ENCODE results near the gene ESRP2. TPM values are rescaled to one million over a fixed set of nuclear protein-coding genes. Genes with fewer than 3 reads are reported as not detected.

Gene ESRP2
- total RNA-seq, 1 donor from 2014 or later = 5.4 TPM

- no peaks in the 10 kb centered on the region for H3K9me3 Mint-ChIP-seq
- Histone ChIP-seq H3K79me2 (ENCODE audit: low read depth) (no peaks in the 10 kb centered on the region), H3K9me3 (ENCODE audit: low read depth) (no peaks in the 10 kb centered on the region), H3K4me3 (no peak overlapping the region), H3K36me3 (no peaks in the 10 kb centered on the region), H3K9ac (no peak overlapping the region), H3K4me2 (no peak overlapping the region), H3K27me3 (no peaks in the 10 kb centered on the region), H2AFZ (replicated peaks) (no peak overlapping the region), H4K20me1 (ENCODE audit: low read depth) (peaks cover 6% of the 10 kb centered on the region), H3F3A (ENCODE audit: low read depth) (no peaks in the 10 kb centered on the region), H3K4me1 (no peaks in the 10 kb centered on the region), H3K27ac (no peak overlapping the region)
- no peak overlapping the region for H3K4me3 Mint-ChIP-seq
- peaks cover 2% of the 10 kb centered on the region for H3K27me3 Mint-ChIP-seq (ENCODE audit: insufficient read depth, low read depth)
- peaks cover 5% of the 10 kb centered on the region for H3K36me3 Mint-ChIP-seq
- no peaks in the 10 kb centered on the region for H3K4me1 Mint-ChIP-seq
- no peak for TF ChIP-seq EZH2phosphoT487 (IDR thresholded peaks at IDR 0.05)
- no peak for TF ChIP-seq EZH2 (IDR thresholded peaks at IDR 0.05)
- no peak for TF ChIP-seq CTCF (IDR thresholded peaks at IDR 0.05)
- H3K27ac Mint-ChIP-seq = no peak overlapping the region
- DNase-seq (ENCODE audit: low spot score) = no peak
Observed at GRCh38 chr16:68217506-68217905, 18.4 kb downstream of the ESRP2 start.

GRCh38 chr16:68216240-68216639, 19.7 kb downstream of the ESRP2 start:
- Histone ChIP-seq H3K27me3 (no peaks in the 10 kb centered on the region), H3F3A (ENCODE audit: low read depth) (no peaks in the 10 kb centered on the region), H3K4me2 (no peak overlapping the region), H3K9me3 (ENCODE audit: low read depth) (no peaks in the 10 kb centered on the region), H3K4me3 (no peak overlapping the region), H3K79me2 (ENCODE audit: low read depth) (no peaks in the 10 kb centered on the region), H2AFZ (replicated peaks) (no peak overlapping the region), H3K27ac (no peak overlapping the region), H3K9ac (no peak overlapping the region), H3K36me3 (no peaks in the 10 kb centered on the region), H3K4me1 (no peaks in the 10 kb centered on the region), H4K20me1 (ENCODE audit: low read depth) (peaks cover 4% of the 10 kb centered on the region)
- H3K27me3 Mint-ChIP-seq (ENCODE audit: insufficient read depth, low read depth) = peaks cover 3% of the 10 kb centered on the region
- no peak overlapping the region for H3K4me3 Mint-ChIP-seq
- no peak for DNase-seq (ENCODE audit: low spot score)
- no peaks in the 10 kb centered on the region for H3K9me3 Mint-ChIP-seq
- H3K4me1 Mint-ChIP-seq = no peaks in the 10 kb centered on the region
- no peak overlapping the region for H3K27ac Mint-ChIP-seq
- H3K36me3 Mint-ChIP-seq = peaks cover 5% of the 10 kb centered on the region
- TF ChIP-seq EZH2phosphoT487 (IDR thresholded peaks at IDR 0.05) = no peak

- Mint-ChIP-seq H3K4me3 (no peak overlapping the region), H3K36me3 (peaks cover 5% of the 10 kb centered on the region), H3K27ac (no peak overlapping the region), H3K4me1 (no peaks in the 10 kb centered on the region), H3K9me3 (no peaks in the 10 kb centered on the region), H3K27me3 (ENCODE audit: insufficient read depth, low read depth) (peaks cover 3% of the 10 kb centered on the region)
- TF ChIP-seq EZH2 (IDR thresholded peaks at IDR 0.05) (no peak), CTCF (IDR thresholded peaks at IDR 0.05) (no peak), EZH2phosphoT487 (IDR thresholded peaks at IDR 0.05) (no peak)
- Histone ChIP-seq H3F3A (ENCODE audit: low read depth) (no peaks in the 10 kb centered on the region), H2AFZ (replicated peaks) (no peak overlapping the region), H3K4me2 (no peak overlapping the region), H3K9ac (no peak overlapping the region), H3K4me3 (no peak overlapping the region), H3K36me3 (no peaks in the 10 kb centered on the region), H3K79me2 (ENCODE audit: low read depth) (no peaks in the 10 kb centered on the region), H3K27ac (no peak overlapping the region), H3K4me1 (no peaks in the 10 kb centered on the region), H4K20me1 (ENCODE audit: low read depth) (peaks cover 4% of the 10 kb centered on the region), H3K9me3 (ENCODE audit: low read depth) (no peaks in the 10 kb centered on the region), H3K27me3 (no peaks in the 10 kb centered on the region)
- no peak for DNase-seq (ENCODE audit: low spot score)
Observed at GRCh38 chr16:68215302-68215701, 20.6 kb downstream of the ESRP2 start.

GRCh38 chr16:68214726-68215125, 21.2 kb downstream of the ESRP2 start:
- Mint-ChIP-seq H3K9me3 (no peaks in the 10 kb centered on the region), H3K4me1 (no peaks in the 10 kb centered on the region), H3K27me3 (ENCODE audit: insufficient read depth, low read depth) (peaks cover 3% of the 10 kb centered on the region), H3K4me3 (no peak overlapping the region), H3K36me3 (peaks cover 5% of the 10 kb centered on the region), H3K27ac (no peak overlapping the region)
- Histone ChIP-seq H3K27ac (no peak overlapping the region), H3K4me3 (no peak overlapping the region), H3K9ac (no peak overlapping the region), H4K20me1 (ENCODE audit: low read depth) (peaks cover 4% of the 10 kb centered on the region), H3K79me2 (ENCODE audit: low read depth) (no peaks in the 10 kb centered on the region), H3K27me3 (no peaks in the 10 kb centered on the region), H3F3A (ENCODE audit: low read depth) (no peaks in the 10 kb centered on the region), H3K9me3 (ENCODE audit: low read depth) (no peaks in the 10 kb centered on the region), H3K4me1 (no peaks in the 10 kb centered on the region), H3K36me3 (no peaks in the 10 kb centered on the region), H3K4me2 (no peak overlapping the region), H2AFZ (replicated peaks) (no peak overlapping the region)
- DNase-seq (ENCODE audit: low spot score) = no peak
- no peak for TF ChIP-seq EZH2phosphoT487 (IDR thresholded peaks at IDR 0.05)
- TF ChIP-seq CTCF (IDR thresholded peaks at IDR 0.05) = no peak
- no peak for TF ChIP-seq EZH2 (IDR thresholded peaks at IDR 0.05)
